Endothelial cell of umbilical vein (primary cell): ENCODE measurements around the gene ITPKA.

Experiments used
- EZH2 ChIP-seq: IDR thresholded peaks from 2 replicates; pipeline ENCODE4 v1.6.1; 2012; ENCODE audit warnings: borderline replicate concordance, low read depth, mild to moderate bottlenecking, moderate library complexity, low read length, inconsistent platforms; ENCODE audit not compliant: severe bottlenecking
- MYC ChIP-seq: IDR thresholded peaks from one replicate; pipeline ENCODE4 v1.6.1; 2011; ENCODE audit warnings: mild to moderate bottlenecking, low read depth, low read length
- TF ChIP-seq, protein P1 (sequence below), 2 donors: IDR thresholded peaks; 1 replicate in 1 of 2; 2 replicates in 1 of 2; pipeline ENCODE4 v1.5.1; 2011; ENCODE audit warnings: low read length in 2 of 2, mild to moderate bottlenecking in 2 of 2, moderate library complexity in 2 of 2, control low read depth in 1 of 2, inconsistent platforms in 1 of 2, low read depth in 1 of 2; ENCODE audit not compliant: insufficient read depth in 1 of 2; ENCODE audit errors: extremely low read depth in 1 of 2

DNA sequence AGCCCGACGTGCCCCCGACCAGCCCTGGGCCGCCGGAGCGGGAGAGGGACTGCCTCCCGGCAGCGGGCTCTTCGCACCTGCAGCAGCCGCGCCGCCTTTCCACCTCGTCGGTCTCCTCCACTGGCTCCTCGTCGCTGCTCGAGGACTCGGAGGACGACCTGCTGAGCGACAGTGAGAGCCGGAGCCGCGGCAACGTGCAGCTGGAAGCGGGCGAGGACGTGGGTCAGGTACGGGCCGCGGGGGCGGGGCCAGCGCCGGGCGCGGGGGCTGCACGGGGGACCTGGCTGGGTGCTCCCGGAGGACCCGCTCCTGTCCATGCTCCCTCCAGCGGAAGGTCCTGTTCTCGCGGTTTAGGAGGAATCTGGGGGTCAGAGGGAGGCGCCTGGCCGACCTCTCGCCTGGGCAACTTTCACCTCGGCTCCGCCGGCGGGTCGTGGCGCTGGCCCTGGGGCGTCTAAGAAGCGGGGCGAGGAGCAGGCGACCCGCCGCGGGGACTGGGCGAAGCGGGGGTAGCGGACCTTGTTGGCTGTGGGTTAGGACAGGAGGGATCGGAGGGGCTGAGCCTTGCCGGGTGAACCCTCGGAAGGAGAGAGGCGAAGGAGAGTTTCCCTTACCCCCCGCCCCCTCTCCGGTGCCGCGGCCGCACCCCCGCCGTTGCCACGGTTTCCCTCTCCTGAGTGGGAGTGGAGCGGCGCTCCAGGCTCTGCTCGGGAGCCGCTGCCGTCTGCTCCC lies 682 bp downstream of the ITPKA start:
- TF ChIP-seq, protein P1, sequence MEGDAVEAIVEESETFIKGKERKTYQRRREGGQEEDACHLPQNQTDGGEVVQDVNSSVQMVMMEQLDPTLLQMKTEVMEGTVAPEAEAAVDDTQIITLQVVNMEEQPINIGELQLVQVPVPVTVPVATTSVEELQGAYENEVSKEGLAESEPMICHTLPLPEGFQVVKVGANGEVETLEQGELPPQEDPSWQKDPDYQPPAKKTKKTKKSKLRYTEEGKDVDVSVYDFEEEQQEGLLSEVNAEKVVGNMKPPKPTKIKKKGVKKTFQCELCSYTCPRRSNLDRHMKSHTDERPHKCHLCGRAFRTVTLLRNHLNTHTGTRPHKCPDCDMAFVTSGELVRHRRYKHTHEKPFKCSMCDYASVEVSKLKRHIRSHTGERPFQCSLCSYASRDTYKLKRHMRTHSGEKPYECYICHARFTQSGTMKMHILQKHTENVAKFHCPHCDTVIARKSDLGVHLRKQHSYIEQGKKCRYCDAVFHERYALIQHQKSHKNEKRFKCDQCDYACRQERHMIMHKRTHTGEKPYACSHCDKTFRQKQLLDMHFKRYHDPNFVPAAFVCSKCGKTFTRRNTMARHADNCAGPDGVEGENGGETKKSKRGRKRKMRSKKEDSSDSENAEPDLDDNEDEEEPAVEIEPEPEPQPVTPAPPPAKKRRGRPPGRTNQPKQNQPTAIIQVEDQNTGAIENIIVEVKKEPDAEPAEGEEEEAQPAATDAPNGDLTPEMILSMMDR (IDR thresholded peaks at IDR 0.05; ENCODE audit: extremely low read depth in 1 of 2, insufficient read depth in 1 of 2, low read depth in 1 of 2, low read length in 2 of 2) = no peak
- TF ChIP-seq EZH2 = peak; percentile 46
- TF ChIP-seq MYC = no peak
